CD4-positive, alpha-beta T cell treated with Interleukin-17A for 4 hours (primary cell): ENCODE data around the gene IGF2.

Experiments
- DNase-seq: peaks from one replicate; pipeline ENCODE4 v3.0.0-alpha.2; 2020; ENCODE audit warnings: mixed read lengths

The IGF2 gene

GRCh38 chr11:2122222-2122906 is 16.8 kb downstream of the IGF2 start:
- no peak for DNase-seq

GRCh38 chr11:2121227-2122130 is 17.7 kb downstream of the IGF2 start:
- DNase-seq = no peak

GRCh38 chr11:2120359-2121100 is 18.7 kb downstream of the IGF2 start:
- no peak for DNase-seq

GRCh38 chr11:2118677-2119076 is 20.5 kb downstream of the IGF2 start:
- no peak for DNase-seq

- DNase-seq = no peak
Observed at GRCh38 chr11:2116680-2117079, 22.5 kb downstream of the IGF2 start.

GRCh38 chr11:2115308-2115707 is 23.9 kb downstream of the IGF2 start:
- no peak for DNase-seq

- no peak for DNase-seq
Observed at GRCh38 chr11:2114430-2115241, 24.6 kb downstream of the IGF2 start.

GRCh38 chr11:2113776-2114175 is 25.4 kb downstream of the IGF2 start:
- no peak for DNase-seq

GRCh38 chr11:2110521-2110920 is 28.7 kb downstream of the IGF2 start:
- no peak for DNase-seq

- no peak for DNase-seq
Observed at GRCh38 chr11:2109541-2110019, 29.6 kb downstream of the IGF2 start.

GRCh38 chr11:2108675-2109491 is 30.3 kb downstream of the IGF2 start:
- no peak for DNase-seq

GRCh38 chr11:2107941-2108630 is 31.1 kb downstream of the IGF2 start:
- DNase-seq = no peak

GRCh38 chr11:2107521-2107920 is 31.7 kb downstream of the IGF2 start:
- no peak for DNase-seq

- DNase-seq = no peak
Observed at GRCh38 chr11:2106583-2107209, 32.5 kb downstream of the IGF2 start.

GRCh38 chr11:2105511-2105910 is 33.7 kb downstream of the IGF2 start:
- DNase-seq = no peak

- DNase-seq = no peak
Observed at GRCh38 chr11:2104524-2105440, 34.4 kb downstream of the IGF2 start.

- DNase-seq = no peak
Observed at GRCh38 chr11:2103668-2104523, 35.3 kb downstream of the IGF2 start.

GRCh38 chr11:2102883-2103213 is 36.3 kb downstream of the IGF2 start:
- no peak for DNase-seq
